DOHH2 (cell line): Measurements from ENCODE around the gene MYBPC2.

Experiments used
- EZH2phosphoT487 ChIP-seq: fragments of 200-600 bp; sonication (generic); IDR thresholded peaks from 2 replicates; pipeline ENCODE4 v1.6.1; 2017; ENCODE audit warnings: borderline replicate concordance, mild to moderate bottlenecking, antibody characterized with exemption, low read length, moderate library complexity, mixed read lengths
- TF ChIP-seq, protein P1 (sequence below): fragments of 200-600 bp; sonication (generic); IDR thresholded peaks from one replicate; pipeline ENCODE4 v1.5.1; 2014; ENCODE audit warnings: antibody characterized with exemption, mild to moderate bottlenecking, low read depth, low read length; ENCODE audit not compliant: poor library complexity, severe bottlenecking

DNA sequence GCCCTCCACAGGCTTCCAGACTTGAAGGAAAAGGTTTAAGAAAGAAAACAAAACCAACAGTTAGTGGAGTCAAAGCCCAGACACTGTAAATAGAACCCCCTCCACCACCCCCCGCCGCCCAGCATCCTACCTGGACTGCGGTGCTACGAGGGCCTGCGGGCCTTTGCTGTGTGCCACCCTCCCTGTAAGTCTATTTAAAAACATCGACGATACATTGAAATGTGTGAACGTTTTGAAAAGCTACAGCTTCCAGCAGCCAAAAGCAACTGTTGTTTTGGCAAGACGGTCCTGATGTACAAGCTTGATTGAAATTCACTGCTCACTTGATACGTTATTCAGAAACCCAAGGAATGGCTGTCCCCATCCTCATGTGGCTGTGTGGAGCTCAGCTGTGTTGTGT is 50.2 kb downstream of the MYBPC2 start:
- TF ChIP-seq, protein P1, sequence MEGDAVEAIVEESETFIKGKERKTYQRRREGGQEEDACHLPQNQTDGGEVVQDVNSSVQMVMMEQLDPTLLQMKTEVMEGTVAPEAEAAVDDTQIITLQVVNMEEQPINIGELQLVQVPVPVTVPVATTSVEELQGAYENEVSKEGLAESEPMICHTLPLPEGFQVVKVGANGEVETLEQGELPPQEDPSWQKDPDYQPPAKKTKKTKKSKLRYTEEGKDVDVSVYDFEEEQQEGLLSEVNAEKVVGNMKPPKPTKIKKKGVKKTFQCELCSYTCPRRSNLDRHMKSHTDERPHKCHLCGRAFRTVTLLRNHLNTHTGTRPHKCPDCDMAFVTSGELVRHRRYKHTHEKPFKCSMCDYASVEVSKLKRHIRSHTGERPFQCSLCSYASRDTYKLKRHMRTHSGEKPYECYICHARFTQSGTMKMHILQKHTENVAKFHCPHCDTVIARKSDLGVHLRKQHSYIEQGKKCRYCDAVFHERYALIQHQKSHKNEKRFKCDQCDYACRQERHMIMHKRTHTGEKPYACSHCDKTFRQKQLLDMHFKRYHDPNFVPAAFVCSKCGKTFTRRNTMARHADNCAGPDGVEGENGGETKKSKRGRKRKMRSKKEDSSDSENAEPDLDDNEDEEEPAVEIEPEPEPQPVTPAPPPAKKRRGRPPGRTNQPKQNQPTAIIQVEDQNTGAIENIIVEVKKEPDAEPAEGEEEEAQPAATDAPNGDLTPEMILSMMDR: no peak
- no peak for TF ChIP-seq EZH2phosphoT487
